GM18507 (cell line): Measurements from ENCODE around the gene SLC39A6.
"Not testable (repeated sequence)": the region's sequence is repeated elsewhere in the genome, so short reads cannot be mapped to it uniquely, and the experiment has no call there.

Experiments
- DNase-seq: peaks from one replicate; pipeline ENCODE4 v3.0.0; 2011; ENCODE audit warnings: low read depth; ENCODE audit not compliant: insufficient read length; ENCODE audit errors: extremely low spot score
- FAIRE-seq: peaks from 2 replicates; lab custom pipeline; 2011; peaks lifted over from hg19 to GRCh38; lab: Jason Lieb, UNC

SLC39A6 gene

DNA sequence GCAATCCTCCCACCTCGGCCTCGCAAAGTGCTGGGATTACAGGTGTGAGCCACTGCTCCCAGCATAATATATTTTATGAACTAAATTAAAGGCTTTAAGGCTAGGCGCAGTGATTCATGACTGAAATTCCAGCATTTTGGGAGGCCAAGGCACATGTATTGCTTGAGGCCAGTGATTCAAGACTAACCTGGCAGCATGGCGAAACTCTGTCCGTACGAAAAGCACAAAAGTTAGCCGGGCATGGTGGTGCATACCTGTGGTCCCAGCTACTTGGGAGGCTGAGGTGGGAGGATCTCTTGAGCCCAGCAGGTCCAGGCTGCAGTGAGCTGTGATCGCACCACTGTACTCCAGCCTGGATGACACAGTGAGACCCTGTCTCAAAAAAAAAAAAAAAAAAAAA lies 56.7 kb downstream of the SLC39A6 start:
- not testable (repeated sequence) for FAIRE-seq, DNase-seq

GRCh38 chr18:36067055-36067957 lies 61.8 kb downstream of the SLC39A6 start, which contains the start of gene RPRD1A:
Gene RPRD1A (minus strand): TSS chr18:36067559. CDS start chr18:36067404, 155 bp downstream.
- FAIRE-seq (peak; percentile 97), DNase-seq (peak; percentile 96)

DNA sequence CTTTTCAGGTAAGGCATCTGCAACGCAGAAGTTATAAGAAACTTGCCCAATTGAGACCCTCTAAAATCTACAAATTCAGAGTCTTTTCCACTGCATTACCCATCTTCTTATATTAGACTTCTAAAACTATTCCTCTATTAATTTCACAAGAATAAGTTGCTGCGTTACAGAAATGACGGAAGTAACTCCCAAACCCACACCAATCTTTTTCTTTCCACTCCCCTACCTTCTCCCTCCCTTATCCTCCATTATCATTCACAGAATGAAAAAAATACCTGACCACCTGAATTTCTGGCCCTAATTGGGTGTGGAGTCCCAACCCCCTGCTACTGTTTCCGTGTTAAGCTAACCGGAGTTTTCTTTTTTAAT lies 62.5 kb downstream of the SLC39A6 start:
- FAIRE-seq (peak; percentile 62), DNase-seq (no peak)

- DNase-seq (no peak), FAIRE-seq (peak; percentile 67)
Measured at GRCh38 chr18:36066001-36066400, 63.1 kb downstream of the SLC39A6 start.

DNA sequence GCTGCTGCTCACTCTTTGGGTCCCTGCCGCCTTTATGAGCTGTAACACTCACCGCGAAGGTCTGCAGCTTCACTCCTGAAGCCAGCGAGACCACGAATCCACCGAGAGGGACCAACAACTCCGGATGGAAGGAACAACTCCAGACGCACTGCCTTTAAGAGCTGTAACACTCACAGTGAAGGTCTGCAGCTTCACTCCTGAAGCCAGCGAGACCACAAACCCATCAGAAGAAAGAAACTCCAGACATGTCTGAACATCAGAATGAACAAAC lies 64.4 kb downstream of the SLC39A6 start:
- not testable (repeated sequence) for FAIRE-seq, DNase-seq

DNA sequence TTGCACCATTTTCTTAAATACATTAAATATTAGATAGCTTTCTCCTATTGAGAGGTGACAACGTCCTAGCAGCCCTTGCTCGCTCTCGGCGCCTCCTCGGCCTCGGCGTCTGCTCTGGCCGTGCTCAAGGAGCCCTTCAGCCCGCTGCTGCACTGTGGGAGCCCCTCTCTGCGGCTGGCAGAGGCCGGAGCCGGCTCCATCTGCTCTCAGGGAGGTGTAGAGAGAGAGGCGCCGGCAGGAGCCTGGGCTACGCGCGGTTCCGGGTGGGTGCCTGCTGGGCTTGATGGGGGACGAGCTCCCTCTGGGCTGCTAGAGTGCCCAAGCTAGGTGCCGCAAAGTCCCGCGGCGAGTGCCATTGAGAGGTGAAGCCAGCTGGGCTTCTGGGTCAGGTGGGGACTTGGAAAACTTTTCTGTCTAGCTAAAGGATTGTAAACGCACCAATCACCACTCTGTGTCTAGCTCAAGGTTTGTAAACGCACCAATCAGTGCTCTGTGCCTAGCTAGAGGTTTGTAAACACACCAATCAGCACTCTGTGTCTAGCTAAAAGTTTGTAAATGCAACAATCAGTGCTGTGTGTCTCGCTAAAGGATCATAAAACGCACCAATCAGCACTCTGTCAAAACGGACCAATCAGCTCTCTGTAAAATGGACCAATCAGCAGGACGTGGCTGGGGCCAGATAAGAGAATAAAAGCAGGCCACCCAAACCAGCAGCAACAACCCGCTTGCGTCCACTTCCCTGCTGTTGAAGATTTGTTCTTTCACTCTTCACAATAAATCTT lies 64.9 kb downstream of the SLC39A6 start:
- DNase-seq (no peak), FAIRE-seq (no peak)

GRCh38 chr18:36058674-36059073 lies 70.5 kb downstream of the SLC39A6 start:
- no peak for DNase-seq
- no peak for FAIRE-seq
